NCI-H526 treated with DMSO at 0.1 percent for 48 hours (cell line): ENCODE measurements around the gene YAP1.

ENCODE experiments used
- DNase-seq: peaks from one replicate; lab custom pipeline; 2025; lab: John Stamatoyannopoulos, UW

YAP1 gene

GRCh38 chr11:102117472-102118113 lies 7.3 kb downstream of the YAP1 start:
- no peak for DNase-seq

GRCh38 chr11:102118937-102119336 lies 8.7 kb downstream of the YAP1 start:
- DNase-seq = no peak

- no peak for DNase-seq
Observed at GRCh38 chr11:102119997-102120396, 9.8 kb downstream of the YAP1 start.

- no peak for DNase-seq
Observed at GRCh38 chr11:102120437-102120973, 10.3 kb downstream of the YAP1 start.

- DNase-seq = no peak
Observed at GRCh38 chr11:102121329-102121728, 11.1 kb downstream of the YAP1 start.

- no peak for DNase-seq
Observed at GRCh38 chr11:102134597-102134996, 24.4 kb downstream of the YAP1 start.

GRCh38 chr11:102135256-102135655 lies 25.0 kb downstream of the YAP1 start:
- DNase-seq = no peak

GRCh38 chr11:102138223-102138622 lies 28.0 kb downstream of the YAP1 start:
- no peak for DNase-seq

- DNase-seq = no peak
Observed at GRCh38 chr11:102138670-102139069, 28.4 kb downstream of the YAP1 start.

- no peak for DNase-seq
Observed at GRCh38 chr11:102139081-102139498, 28.8 kb downstream of the YAP1 start.

GRCh38 chr11:102142333-102142732 lies 32.1 kb downstream of the YAP1 start:
- no peak for DNase-seq

- no peak for DNase-seq
Observed at GRCh38 chr11:102143867-102144266, 33.6 kb downstream of the YAP1 start.

- DNase-seq = no peak
Observed at GRCh38 chr11:102144357-102145355, 34.4 kb downstream of the YAP1 start.

GRCh38 chr11:102147015-102147414 lies 36.8 kb downstream of the YAP1 start:
- no peak for DNase-seq

- DNase-seq = no peak
Observed at GRCh38 chr11:102147632-102148031, 37.4 kb downstream of the YAP1 start.

GRCh38 chr11:102148059-102148458 lies 37.8 kb downstream of the YAP1 start:
- no peak for DNase-seq

- DNase-seq = no peak
Observed at GRCh38 chr11:102151784-102152525, 41.7 kb downstream of the YAP1 start.

- no peak for DNase-seq
Observed at GRCh38 chr11:102153082-102153481, 42.8 kb downstream of the YAP1 start.

- no peak for DNase-seq
Observed at GRCh38 chr11:102154806-102155205, 44.6 kb downstream of the YAP1 start.

GRCh38 chr11:102155676-102156075 lies 45.4 kb downstream of the YAP1 start:
- peak; percentile 72 for DNase-seq

GRCh38 chr11:102157219-102157618 lies 47.0 kb downstream of the YAP1 start:
- peak; percentile 98 for DNase-seq

GRCh38 chr11:102158164-102158735 lies 48.0 kb downstream of the YAP1 start:
- no peak for DNase-seq
